ENCODE results near the gene ZNF497.

DNA sequence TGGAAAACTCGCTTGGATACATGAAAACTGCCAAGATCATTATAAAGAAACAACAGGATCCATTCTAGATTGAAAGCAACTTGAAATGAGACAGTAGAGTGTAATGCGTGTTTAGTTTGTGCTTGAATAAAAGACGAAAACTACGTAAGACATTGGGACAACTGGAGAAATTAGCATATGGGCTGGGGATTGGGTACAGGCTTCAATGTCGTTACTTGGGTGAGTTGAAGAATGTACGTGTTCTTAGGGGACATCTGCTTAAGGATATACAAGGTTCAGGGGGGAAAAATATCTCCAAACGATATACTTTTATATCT is 57.8 kb downstream of the ZNF497 start:
- TF ChIP-seq ZXDB (tag by site-specific recombination; IDR thresholded peaks at IDR 0.05) (no peak), ZBTB21 (tag by site-specific recombination; IDR thresholded peaks at IDR 0.05) (no peak), ZNF23 (tag by site-specific recombination; IDR thresholded peaks at IDR 0.05; ENCODE audit: borderline replicate concordance) (no peak), ZNF311 (tag by site-specific recombination; IDR thresholded peaks at IDR 0.05; ENCODE audit: borderline replicate concordance) (no peak), ZNF274 (IDR thresholded peaks at IDR 0.05; ENCODE audit: low read length) (no peak), ZNF274 (tag by site-specific recombination; IDR thresholded peaks at IDR 0.05; ENCODE audit: borderline replicate concordance) (no peak), SP2 (tag by site-specific recombination; IDR thresholded peaks at IDR 0.05) (no peak), REST (tag by site-specific recombination; IDR thresholded peaks at IDR 0.05) (no peak)
- TF ChIP-seq, protein P1, sequence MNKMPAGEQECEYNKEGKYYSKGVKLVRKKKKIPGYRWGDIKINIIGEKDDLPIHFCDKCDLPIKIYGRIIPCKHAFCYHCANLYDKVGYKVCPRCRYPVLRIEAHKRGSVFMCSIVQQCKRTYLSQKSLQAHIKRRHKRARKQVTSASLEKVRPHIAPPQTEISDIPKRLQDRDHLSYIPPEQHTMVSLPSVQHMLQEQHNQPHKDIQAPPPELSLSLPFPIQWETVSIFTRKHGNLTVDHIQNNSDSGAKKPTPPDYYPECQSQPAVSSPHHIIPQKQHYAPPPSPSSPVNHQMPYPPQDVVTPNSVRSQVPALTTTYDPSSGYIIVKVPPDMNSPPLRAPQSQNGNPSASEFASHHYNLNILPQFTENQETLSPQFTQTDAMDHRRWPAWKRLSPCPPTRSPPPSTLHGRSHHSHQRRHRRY (tag by site-specific recombination; IDR thresholded peaks at IDR 0.05), result no peak
- TF ChIP-seq, protein P2, sequence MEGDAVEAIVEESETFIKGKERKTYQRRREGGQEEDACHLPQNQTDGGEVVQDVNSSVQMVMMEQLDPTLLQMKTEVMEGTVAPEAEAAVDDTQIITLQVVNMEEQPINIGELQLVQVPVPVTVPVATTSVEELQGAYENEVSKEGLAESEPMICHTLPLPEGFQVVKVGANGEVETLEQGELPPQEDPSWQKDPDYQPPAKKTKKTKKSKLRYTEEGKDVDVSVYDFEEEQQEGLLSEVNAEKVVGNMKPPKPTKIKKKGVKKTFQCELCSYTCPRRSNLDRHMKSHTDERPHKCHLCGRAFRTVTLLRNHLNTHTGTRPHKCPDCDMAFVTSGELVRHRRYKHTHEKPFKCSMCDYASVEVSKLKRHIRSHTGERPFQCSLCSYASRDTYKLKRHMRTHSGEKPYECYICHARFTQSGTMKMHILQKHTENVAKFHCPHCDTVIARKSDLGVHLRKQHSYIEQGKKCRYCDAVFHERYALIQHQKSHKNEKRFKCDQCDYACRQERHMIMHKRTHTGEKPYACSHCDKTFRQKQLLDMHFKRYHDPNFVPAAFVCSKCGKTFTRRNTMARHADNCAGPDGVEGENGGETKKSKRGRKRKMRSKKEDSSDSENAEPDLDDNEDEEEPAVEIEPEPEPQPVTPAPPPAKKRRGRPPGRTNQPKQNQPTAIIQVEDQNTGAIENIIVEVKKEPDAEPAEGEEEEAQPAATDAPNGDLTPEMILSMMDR (tag by site-specific recombination; IDR thresholded peaks at IDR 0.05), result no peak
